Measurements from ENCODE around the gene SSX2IP.
"Not testable (repeated sequence)": the region's sequence is repeated elsewhere in the genome, so short reads cannot be mapped to it uniquely, and the experiment has no call there.

The SSX2IP gene

DNA sequence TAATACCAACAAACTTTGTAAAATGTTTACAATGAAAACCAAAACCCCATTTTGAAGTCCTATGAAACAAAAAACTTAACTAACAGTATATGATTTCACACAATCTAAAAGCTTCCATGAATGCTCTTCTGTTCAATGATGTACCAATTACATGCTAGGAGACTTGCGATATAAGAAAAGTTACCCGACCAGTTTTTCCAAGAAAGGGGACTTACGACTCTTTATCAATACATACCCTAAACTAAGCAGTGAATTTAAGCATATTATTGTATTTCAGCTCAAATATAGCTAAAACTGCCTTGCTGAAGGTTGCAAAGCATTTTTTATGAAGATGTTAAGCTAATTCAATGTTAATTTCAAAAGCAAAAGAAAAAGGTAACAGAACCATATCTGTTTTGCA, 15.6 kb downstream of the SSX2IP start:
- DNase-seq: no peak

DNA sequence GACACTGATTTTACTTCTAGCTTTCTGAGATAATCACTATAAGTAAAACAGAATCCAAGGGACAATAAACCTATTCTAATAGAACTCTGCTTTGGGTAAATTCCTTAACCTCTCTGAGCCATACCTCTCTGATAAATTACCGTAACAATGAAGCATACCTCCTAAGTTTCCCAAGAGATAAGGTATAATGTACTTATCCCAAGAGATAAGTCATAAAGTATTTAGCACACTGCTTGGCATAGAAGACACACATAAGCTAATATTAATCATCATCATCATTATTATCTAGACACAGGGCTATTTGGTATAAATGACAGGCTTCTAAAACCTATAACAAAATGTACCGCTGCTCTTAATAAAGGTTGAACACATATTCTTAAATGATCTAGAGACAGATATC, 16.2 kb downstream of the SSX2IP start:
- no peak for DNase-seq

DNA sequence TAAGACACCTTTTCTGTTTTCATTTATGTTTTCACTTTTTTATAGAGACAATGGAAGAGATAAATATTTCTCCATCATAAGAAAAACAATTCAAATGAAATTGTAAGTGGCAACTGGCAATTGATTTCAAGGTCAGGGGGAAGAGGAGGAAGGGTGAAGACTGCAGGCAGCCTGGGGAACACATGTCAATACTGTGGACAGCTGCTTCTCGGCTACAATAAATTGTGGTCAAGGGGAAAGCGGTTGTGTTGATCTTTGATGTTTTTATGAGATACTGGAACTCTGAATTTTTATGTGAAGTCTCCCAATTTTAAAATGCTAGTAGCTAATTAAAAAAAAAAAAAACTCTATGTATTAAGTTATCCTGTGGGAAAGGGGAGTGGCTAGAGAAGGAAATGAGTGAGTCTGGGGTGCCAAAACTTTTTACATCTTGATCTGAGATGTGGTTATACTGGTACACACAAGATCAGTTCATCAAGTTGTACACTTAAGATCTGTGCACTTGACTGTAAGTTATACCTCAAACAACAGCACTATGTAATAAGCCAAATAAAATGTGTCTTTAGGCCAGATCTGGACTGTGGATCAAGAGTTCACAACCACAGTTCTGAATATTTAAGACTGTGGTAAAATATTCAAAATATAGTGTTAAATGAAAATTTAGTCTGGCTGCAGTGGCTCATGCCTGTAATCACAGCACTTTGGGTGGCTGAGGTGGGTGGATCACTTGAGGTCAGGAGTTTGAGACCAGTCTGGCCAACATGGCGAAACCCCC, 18.0 kb downstream of the SSX2IP start:
- no peak for DNase-seq

DNA sequence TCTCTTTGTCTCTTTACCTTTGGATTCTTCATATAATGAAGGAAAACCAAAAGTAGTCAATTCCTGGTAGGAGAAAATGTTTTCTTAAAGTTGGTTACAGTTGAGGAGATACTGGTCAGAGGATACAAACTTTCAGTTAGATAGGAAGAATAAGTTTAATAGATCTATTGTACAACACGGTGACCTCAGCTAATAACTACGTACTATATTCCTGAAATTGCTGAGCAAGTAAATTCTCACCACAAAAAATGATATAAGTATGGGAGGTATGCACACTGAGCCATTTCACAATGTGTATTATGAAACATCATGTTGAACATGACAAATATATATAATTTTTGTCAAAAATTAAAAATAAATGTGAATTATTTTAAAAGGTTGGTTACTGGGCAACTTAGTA, 20.4 kb downstream of the SSX2IP start:
- no peak for DNase-seq

DNA sequence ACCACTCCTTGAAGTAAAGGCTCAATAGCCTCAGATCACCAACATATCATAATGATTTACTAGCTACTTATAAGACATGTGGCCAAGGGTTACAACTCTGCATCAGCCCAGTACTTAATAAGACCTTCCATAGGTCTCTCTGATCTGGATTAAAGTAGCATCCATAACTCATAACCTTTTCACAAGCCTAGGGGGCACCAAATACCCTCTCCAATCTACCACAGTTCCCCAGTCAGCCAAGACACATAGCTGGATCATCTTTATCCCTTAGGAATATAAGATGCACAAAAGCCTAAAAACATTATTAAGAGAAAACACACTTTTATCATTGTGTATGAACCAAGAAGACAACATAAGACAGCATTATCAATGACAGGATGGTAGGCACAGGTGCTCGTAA, 22.1 kb downstream of the SSX2IP start:
- DNase-seq: no peak

DNA sequence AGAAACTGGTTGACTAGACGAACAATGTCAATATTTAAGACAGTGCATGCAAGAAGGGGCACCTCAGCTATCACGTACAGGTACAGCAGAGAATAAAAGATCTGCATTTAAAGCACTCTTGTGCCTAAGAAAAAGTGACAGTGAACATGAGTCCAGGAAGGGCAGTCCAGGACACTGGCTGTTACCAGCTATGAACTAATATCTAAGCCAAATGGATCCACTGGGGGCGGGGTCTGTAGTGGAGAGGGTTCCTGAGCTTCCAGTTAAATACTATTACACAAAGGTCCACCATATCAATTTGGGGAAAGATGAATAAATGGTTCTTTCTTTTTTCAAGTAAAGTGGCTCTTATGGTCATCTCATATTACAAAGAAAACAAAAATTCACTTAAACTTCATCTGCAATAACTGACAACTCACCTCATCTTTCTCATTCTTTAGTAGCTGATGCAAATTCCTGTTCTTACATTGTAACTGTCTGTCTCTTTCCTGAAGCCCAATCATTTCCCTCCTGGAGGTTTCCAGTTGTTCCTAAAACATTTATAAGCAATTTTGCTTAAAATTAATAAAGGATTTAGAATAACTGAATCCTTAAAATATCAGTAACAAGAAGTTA, 24.5 kb downstream of the SSX2IP start:
- DNase-seq: no peak

DNA sequence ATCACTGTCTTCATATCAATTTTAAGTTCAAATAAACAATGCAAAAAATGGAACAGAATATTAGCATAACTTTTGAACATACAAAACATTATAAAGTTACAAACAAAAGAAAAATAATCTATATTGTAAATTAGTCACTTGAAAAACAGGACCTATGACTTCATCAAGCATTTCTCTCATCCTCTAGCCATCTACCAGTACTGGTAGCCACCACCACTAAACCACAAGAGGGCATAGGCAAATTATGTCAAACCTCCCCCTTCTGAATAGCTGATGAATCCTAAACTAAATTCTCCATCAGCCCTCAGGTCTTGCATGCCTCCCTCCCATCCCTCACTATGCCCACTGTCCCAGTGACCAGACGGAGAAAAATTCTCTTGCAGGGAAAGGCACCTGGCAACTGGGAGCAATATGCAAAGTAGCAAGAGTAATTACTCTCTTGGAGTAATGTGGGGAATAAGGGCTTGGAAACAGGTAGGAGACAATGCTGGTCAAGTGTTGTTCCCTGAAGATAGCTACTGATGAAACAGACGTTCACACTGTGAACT, 37.1 kb downstream of the SSX2IP start:
- DNase-seq: no peak

DNA sequence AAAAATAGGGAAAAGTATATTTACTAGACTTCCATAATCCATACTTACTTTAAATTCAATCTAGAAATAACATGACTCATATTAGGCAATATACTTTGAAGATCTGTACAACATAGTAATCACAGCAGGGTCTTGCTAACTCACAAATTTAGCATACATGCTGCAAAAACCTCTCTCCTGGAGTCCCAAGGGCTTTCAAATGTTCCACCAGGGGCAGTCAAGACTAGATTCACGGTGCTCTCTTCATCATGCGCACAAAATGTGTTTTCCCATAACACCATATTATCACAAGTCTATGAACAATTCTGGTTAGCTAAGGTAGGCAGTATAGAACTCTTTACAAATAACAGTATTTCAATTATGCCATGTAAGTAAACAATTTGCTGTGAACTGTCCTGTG, 45.8 kb downstream of the SSX2IP start:
- no peak for DNase-seq

DNA sequence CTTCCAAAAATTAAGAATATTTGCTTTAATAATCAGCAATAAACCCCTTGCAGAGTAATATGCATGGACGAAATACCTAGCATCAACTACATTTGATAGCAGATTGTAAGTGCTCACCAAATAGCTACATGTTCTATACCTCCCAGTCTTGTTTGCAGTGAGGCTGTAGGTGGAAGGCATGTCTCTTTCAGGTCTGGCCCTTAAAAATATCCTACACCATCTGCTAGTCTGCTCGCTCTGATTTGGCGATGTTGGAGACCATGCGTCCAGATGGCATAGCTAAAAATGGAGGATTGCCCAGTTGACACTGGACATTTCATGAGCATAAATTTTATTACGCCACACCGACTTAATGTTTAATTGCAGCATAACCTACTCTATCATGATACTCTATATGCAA, 47.1 kb downstream of the SSX2IP start:
- no peak for DNase-seq

DNA sequence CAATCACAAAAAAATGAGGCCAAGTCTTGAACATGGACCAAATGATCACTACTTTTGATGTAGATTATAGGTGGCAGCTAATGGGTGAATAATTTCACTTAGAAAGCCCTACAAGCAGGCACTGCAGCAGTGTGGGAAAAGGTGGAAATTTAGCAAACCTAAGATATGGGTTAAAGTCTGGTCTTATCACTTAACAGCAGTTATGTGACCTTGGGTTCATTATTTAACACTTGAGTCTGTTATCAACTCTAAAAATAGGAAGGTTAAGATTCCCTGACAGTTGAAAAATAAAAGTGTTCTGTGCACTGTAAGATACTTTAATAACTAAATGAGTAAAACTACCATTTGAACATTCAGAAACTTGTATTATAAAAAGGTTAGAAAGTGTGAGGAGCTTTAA, 47.5 kb downstream of the SSX2IP start:
- DNase-seq: no peak

DNA sequence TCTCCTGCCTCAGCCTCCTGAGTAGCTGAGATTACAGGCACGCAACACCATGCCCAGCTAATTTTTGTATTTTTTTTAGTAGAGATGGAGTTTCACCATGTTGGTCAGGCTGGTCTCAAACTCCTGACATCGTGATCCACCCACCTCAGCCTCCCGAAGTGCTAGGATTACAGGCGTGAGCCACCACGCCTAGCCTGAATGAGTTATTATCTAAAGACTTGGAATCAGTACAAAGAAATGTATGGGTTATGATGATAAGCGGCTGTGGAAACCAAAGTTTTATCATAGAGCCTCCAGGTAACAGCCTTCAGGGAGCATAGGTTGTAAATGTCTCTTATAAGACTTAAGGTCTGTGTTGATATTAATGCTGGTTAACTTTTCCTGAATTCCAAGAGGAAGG, 50.5 kb downstream of the SSX2IP start:
- DNase-seq: not testable (repeated sequence)

DNA sequence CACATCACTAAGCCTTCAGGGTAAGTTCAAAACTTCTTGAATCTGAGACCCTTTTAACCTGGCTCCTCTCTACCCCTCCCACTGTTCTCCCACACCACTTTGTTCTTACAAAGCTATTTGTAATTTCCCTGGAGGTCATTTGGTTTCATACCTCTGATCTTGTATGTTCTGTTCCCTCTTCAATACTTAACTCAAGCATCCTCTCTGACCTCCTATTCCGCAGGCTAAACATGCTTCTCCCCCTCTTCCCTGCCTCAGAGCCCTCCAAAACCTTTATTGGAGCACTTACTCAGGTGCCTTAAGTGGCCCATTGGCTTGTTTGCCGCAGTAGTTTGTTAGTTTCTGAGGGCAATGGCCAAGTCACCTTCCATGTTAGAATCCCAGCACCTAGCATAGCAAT, 54.8 kb downstream of the SSX2IP start:
- DNase-seq: no peak

DNA sequence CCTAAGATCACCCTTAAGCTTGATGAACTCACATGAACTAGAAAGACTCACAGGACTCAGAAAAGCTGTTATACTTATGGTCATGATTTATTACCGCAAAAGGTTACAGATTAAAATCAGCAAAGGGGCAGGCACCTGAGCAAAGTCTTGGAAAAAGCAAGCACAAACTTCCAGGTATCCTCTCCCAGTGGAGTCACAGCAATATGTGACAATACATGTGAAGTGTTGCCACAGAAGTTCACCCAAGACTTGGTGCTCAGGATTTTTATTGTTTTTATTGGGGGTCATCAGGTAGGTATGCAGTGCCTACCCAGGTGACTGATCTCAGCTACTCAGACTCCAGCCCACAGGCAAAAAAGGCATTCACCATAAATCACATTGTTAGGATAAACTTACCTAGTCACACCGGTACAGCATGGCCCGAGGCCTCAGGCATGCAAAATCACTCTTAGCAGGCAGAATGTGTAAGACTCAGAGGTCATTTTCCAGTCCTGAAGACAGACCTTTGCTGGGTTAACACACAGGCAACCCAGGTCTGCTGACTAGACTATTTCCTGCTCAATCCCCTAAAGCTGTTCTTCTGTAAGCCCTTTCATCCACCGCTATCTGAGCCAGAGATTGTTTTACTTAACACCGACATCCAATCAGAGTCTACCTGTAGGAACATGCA, 55.6 kb downstream of the SSX2IP start:
- DNase-seq: no peak

DNA sequence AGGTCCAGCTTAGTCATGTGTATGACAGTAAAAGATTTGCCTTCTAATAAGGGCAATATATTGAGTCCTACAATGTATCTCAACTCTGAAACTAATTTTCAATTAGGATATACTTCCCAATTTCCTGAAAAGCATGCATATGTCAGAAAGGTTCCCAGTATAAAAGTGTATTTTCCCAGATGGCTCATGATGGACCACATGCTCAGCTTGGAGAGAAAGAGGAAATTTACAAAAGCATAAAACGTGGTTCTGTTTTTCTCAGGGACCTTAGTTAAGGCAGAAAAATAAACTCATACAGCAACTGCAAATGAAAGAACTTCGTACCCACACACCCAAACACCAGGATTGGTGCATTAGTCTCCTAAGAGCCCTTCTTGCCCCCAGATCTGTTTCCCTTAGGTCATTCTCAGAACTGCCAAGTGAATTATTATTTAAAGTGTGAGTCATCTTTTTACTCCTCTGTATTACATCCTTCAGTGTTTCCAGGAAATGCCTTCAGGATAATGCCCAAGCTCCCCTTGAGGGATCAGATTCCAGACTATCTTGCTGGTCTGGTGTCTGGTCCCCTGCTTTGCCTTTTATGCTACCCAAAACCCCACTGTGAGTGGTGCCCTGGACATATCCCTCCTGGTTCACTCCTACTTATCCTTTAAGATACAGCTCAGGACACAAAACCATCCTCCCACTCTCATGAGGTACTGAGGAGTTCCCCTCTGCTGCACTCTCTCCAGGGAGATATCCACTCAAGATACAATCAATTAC, 57.4 kb downstream of the SSX2IP start:
- DNase-seq: no peak

DNA sequence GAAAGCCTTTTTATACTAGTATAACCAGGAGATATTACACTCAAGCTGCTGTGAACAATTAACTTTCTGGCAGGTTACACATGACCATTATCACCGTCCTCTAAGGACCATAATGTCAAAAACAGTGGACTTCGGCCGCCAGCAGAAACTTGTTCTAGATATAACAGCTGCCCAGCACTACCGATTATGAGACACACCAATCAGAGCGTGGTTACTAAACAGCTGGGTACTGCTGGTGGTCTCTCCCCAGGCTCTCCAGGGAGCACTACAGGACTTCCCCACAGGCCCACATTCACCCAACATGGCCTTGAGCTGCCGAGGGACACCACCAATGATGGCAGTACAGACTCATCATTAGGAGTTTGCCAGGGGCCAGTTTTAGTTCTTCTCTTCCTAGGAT, 58.1 kb downstream of the SSX2IP start:
- no peak for DNase-seq

DNA sequence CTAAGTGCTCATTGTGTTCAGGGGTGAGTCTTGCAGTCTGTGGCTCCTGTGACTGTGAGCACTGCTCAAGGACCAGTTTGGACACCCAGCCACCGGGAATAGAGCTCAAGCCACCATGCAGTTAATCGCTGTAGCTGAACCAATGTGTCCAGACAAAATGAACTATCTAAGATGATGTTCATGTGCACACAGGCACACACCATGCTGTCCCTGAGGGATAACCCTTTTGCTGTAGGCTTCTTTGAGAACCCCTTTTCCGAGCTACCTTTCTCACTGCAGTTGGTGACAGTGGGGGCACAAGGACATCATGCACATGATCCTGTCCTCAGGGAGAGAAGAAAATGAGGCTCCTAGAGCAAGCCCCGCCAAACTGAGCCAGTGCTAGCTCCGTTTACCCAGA, 65.4 kb downstream of the SSX2IP start:
- DNase-seq: no peak

DNA sequence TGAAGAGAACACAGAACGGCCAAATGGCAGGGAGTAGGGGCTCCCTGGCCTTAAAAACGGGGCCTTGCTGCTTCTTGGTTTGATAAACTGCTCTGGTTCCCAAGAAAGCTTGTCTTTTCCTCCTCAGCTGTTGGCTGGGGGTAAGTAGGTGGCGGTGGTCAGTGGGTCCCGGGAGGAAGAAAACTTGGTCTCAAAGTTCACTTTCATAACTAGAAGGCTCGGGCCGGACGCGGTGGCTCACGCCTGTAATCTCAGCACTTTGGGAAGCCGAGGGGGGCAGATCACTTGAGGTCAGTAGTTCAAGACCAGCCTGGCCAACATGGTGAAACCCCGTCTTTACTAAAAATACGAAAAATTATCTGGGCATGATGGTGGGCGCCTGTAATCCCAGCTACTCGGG, 68.7 kb downstream of the SSX2IP start:
- DNase-seq: no peak

DNA sequence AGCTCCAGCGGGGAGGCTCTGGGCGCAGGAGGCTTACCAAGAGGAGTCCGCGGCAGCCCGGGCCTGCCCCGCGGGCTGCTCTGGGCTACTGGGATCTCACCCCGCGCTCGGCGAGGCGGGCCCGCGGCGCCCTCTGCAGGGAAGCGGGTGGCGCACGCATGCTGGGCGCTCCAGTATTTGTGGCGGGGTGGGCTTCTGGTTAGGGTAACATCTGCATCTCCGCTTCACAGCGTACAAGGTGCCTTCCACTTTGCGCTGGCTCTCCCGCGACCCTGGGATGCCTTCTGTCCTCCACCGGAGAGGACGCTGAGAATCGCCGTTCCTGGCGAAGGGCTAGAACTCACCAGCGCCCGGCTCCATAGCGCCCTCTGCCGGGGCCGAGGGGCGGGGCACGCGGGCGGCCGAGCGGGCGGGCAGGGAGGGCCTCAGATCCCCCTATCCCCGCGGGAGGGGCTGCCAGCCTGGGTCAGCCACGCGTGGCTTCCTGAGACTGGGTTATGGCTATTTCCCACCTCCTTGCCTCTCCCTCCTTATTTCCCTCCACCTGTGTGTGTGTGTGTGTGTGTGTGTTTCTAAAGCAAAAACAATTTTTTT, 69.4 kb downstream of the SSX2IP start:
- DNase-seq: peak; percentile 49

DNA sequence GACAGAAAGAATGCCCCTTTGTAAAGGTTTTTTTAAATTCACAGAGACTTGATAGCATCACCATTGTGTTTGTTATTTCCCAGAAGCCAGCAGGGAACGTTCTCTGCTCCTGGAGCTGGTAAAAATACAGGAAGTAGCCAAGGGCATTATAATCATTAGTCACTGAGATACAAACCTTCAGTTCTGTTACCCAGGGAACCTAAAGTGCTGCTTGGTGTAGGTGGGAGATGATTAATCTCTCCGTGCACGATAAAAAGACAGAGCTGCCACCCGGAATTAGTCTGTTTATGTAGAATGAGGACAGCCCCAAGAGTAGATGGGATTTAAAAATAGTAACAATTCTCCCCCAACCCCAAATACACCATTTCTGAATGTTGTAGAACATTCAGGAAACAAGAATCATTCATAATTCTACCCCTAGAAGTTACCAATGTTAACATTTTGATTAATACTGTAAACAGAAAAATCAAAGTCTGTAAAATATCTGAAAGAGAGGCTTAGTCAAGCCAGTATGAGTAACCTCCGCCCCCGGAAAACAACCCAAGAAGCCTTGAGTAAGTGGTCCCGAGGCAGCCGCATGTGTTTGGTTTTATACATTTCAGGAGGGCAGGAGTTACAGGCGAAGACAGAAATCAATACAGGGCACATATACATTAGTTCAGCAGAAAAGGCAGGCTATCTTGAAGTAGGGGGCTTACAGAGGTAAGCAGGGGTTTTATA, 70.7 kb downstream of the SSX2IP start:
- peak; percentile 1 for DNase-seq

DNA sequence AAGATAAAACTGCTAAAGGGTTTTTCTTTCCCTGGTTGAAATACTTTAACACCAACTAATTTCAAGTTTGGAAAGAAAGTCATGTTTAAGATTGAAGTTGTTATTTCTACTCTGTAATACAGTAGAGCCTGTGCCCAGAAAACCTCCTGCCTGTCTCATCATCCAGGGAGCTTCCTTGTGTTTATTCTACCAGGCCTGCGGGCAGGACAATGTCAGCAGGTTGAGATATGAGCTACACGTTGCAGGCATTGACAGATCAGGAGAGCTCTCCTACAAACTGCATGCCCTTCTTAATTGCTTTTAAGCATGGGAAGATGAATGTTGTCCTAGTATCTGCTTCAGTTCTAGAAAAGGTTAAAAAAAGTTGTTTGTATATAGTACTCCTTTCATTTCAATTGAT, 72.9 kb downstream of the SSX2IP start:
- no peak for DNase-seq

DNA sequence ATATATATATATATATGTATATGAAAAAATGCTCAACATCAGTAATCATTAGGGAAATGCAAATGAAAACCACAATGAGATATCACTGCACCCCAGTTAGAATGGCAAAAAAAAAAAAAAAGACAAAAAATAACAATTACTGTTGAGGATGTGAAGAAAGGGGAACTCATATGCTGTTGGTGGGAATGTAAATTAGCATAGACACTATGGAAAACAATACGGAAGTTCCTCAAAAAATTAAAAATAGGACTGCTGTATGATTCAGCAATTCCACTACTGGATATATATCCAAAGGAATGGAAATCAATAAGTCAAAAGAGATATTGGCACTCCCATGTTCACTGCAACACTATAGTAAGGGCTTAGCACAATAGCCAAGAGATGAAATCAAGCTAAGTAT, 74.5 kb downstream of the SSX2IP start:
- DNase-seq: no peak

DNA sequence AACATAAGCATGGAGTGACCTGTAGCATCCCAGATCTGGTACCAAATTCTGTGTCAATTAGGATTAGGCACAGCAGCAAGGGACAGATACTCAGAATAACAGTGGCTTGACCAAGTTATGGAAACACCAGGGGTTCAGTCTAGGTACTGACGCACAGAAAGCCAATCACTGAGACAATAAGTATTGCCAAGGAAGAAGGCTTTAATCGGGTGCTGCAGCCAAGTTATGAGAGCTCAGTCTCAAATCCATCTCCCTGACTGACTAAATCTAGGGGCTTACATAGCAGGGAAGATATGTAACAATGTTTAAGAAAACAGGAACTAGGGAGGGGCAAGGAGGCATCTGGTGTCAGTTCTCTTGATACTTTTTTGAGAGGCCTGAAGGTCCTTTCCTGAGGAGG, 76.4 kb downstream of the SSX2IP start:
- no peak for DNase-seq
